HG03103 (cell line): ENCODE data around the gene PDE8B.

Experiments used
- ATAC-seq: cut with Tn5 transposase; IDR thresholded peaks from one replicate; pipeline ENCODE4 v1.9.1; 2021; ENCODE audit warnings: low read depth; ENCODE audit not compliant: unreplicated experiment

The PDE8B gene

DNA sequence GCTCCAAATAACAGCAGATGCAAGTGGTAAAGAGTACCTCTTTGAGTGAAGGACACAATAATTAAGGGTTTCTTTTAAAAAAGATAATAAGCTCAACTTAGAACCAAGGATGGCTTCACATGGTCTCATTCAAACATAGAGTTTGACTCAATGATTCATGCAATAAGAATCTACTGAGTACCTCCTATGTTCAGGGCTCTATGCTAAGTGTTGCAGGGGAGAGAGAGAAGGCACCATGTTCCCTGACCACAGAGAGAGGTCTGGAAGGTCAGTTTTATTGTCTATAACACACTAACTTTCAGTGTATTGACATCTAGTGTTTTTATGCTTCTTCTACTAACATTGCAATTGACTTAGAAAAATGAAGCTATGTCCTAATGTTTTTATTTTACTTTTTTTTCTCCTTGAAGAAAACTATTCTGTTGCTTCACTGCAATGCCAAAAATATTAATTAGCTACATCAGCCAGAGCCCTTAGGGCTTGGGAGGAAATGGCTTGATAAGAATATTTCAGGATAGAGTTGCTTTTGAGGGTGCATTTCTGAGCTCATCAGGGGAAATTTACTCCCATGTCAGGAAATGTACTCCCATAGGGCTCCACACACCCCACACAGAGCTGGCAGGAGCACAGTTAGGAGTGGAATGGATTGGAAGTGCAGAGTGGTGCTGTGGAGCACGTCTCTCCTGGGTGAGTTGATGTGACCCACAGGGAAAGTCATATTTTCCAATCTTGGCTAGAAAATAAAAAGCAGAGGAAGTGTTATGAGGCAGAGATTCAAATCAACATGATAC lies 106.6 kb downstream of the PDE8B start:
- ATAC-seq = no peak

DNA sequence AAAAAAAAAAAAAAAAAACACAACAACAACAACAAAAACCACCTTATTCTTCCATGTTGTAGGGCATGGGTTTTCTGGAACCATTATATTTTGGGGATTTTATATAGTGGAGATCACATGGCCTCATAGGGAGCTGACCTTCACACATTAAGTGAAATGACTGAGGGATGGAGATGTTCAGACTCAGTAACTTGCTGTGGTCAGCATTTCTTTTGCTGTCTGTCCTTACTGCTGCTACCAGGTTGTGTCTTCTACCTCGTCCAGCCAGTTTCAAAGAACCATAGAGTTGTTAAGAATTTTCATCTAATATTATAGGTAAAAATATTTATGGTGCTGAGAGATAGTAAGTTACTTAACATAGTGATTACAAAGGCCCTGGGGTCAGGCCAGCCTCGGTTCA lies 107.6 kb downstream of the PDE8B start:
- ATAC-seq = no peak

DNA sequence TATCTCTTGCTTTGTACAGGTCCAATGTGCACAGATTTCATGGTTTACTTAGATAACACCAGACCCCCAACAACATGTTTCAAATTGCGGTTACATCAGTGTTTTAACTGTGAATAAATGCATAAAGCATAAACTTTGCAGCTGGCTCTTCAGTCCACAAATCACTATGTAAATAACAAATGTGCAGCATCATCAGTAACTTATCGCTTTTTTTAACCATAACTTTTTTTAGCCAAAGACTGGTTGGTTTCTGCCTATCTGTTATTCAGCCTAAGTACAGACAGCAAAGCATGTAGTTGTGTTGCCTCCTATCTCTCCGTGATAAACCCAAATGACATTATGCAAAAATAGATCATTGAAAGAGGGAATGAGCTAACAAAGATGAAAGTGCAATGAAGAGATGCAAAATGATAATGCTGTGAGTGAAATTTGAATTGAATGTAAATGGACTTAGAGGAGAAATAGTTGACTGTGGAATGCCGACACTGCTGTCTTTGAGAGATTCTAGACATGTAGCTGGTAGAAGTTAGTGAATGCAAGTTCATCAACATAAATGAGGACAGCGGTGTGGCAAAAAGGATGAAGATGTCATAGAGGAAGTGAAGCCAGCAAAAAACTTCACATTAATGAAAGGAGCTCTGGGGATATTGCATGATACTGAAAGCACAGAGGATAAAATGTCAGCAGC lies 108.8 kb downstream of the PDE8B start:
- no peak for ATAC-seq

DNA sequence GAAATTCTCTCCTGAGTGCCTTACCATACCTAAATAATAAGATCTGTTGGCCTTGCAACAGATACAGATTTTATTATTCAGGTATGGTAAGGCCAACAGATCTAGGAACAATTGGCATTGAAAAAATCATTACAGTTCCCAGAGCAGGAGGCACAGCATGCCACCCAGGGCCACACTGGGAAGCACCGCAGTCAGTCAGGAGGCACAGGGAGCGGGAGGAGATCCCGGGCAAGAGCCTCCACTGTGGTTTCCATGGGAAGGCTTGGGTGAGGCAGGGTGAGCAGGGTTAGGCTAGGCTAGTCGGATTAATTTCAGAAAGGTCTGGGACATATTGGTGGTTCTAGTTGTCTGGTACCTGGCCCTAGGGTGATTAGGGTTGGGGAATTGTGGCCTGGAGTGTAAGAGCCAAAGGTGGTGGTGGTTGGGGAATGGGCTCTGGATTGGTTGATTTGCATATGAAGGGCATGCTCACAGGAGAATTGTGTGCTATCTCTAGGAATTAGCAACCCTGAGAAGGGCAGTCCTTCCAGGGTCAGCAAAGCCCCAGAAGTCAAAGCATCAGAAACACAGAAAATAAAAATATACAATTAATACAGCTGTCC lies 111.4 kb downstream of the PDE8B start:
- no peak for ATAC-seq

DNA sequence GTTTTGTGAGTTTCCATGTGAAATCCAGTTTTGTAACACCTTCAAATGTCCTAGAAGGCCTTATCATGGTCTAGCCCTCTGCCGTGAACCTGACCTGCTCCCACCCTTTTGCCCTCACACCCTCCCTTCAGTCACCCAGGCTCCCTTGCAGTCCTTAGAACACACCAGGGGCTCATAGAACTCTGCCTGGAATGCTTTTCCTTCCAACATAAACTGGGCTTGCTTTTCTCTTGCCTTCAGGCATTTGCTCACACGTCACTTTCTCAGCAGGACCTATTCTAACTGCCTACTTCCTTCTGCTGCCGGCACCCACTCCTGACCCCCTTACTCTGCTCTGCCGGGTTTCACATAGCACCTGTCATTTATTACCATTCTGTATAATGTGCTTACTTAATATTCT lies 111.9 kb downstream of the PDE8B start:
- no peak for ATAC-seq

DNA sequence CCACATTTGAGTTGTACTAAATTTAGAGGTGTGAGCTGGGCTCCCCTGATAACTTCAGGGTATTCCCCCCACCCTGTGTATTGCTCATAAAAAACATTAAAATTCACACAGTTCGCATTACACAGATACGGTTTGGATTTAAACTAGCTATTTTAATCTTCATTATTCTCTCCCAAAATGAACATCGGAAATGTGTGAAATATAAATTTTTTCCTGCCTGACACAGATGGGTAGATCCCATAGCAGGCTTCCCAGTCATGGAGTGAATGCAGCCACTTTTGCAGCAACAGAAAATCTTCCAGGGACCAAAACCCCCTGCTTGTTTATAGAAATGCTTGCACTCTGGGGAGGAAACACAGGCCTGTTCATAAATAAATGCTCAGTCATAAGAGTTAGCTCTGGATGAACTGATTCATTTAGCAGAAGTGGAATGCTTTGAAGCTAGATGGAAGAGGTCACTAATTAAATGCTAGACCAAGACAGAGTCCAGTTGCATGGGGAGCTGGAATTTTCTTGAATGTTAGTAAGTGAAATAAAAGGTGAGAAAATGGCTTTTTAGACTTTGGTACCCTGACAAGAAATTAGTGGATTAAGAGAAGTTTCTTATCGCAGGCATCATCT lies 115.6 kb downstream of the PDE8B start:
- no peak for ATAC-seq

DNA sequence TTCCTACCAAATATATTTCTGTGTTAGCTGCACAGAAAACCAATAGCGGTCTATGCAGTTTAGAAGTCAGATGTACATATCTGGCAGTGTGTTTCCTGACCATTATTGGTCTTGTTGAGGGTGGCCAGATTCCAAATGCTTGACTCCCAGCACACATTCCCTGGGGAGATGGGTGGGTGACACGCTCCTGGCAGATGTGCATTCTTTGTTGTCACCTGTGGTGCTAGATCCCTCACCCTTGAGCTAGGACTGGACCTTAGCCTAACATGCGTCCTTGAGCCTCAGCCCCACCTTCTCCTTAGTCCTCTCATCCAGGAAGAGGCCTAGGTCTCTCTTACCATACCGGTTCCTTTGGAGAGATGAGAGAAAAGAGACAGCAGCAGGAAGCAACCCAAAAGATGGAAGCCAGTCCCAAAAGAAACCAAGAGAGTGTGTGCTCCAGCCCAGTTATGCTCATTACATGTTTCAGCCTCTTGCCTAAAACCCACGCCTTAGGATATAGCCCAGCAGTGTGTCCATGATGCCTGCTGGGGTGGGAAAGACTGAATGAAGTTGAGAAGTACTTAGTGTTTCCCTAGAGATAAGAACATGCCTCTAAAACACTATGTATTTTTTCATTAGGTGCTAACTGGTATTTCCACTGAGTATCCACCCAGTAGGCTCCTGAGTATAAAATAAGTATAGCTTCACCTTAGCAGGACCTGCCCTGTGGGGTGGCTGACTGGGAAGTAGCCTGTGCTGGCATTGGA lies 116.7 kb downstream of the PDE8B start:
- no peak for ATAC-seq

DNA sequence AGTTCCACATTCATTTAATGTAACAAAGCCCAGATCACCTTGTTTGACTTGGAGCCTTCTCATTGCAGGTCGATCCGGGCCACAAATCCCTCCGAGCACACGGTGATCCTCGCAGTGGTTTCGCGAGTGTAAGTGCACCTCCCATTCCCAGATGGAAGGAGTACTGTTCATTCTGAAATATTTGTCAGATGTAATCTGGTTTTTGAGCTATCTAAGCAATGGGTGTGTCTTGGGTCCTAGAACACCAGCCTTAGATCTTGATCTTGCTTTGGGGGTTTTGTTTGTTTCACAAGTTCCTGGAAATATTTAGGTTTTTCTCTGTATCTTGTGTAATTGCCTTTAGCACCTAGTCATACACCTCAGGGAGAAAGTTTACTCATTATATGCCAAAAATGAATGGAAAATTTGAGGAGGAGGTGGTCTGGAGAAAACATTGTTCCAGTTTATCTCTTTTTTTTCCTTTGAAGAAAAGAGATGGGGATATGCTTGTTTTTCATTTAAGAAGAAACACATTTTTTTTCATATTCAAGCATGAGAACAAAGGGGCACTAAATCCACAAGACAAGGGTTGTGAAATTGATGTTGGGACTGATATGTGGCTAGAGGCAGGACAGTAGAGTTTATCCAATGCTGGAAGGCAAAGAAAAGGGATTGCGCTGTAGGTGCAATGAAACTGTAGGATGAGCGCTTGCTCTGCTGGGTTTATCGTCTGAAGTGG lies 118.6 kb downstream of the PDE8B start:
- no peak for ATAC-seq

DNA sequence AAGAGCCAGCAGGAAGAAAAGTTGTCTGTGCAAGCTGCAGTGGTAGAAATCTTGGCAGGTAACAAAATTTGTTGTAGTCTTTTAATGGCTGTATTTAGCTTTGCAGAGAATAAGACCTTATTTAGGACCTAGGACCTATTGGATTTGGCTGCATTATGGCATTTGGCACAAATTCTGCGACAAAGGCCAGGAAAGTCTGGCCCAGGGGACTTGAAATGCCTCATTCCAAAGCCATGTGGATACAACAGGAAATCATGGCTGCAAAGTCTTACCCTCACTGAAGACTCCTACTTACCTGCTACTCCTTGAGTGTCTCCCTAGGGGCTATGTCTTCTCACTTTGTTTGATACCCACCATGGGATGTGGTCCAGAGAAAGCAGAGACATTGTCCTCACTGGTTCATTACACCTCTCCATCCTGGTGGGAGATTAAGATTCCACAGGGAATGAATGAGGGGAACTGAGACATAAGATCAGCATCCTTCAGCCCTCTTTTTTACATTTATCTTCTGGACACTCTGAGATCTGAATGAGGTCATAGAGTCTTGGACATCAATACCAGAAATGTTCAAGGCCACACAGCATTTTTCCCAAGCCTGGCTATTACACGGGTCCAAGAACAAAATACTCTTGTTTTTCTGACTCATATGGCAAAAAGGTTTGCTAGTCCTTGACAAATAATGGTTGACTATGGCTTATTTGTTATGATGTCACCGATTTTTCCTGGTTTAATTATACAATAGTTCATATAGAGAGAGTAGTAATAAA lies 119.4 kb downstream of the PDE8B start:
- ATAC-seq = no peak

DNA sequence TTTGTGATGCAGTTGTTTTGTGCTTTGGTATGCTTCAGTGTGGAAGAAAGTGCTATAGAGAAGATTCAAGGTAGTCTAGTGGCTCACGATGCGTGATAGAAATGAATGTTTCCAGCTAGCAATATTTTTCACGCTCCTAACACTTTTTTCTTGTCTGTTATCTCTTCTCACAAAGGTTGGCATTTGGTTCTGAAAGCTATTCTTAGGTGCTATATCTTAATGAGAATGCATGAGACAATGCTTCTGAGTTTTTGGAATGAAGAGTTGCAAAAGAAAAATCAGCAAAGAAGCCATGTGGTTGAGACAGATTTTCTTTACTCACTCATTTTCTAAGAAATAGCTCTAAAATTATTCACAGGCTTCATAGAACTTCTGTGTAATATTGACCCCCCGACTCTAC lies 122.6 kb downstream of the PDE8B start:
- no peak for ATAC-seq

DNA sequence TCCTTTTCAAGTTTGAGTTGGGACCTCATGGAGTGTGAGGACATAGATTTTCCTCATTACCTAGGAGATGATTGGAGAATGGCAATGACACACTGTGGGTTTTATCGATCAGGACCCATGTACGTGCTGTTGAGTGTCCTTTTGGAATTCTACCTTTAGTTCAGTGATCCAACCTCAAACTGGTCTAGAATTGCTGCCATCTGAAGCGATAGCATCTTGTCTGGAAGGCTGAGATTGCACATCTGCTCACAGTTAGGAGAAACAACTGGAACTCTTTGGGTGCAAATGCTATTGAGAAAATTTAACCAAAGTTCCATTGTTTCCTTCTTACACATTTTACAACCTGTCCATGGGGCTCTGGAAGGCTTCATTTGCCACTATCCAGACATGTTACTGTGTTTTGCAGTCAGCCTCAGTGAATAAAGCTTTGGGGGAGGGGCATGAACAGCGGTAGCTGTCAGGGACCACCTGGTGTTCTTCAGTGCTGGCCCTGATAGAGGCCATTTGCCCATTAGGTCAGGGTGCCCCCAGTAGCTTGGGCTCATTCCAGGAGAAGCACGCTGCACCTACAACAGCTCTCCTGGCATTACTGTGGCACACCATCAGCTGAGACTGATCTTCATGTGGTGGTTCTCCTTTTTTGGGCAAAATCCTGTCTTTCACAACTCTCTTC lies 123.1 kb downstream of the PDE8B start:
- no peak for ATAC-seq

DNA sequence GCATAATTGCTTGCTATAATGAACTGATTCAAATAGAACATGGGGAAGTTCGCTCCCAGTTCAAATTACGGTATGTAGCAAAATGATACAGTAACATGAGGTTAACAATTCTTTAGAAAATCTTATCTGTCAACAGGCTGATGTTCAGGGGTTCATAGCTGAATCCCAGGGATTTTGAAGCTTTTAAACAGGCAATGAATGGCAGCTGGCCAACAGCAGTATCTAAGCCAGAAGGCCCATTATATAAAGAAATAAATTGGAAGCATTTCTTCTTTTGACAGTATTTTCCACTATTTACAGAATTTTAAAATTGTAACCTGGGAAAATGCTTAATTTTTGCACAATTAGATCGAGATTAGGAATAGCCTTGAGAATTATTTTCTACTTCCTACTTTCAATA lies 126.8 kb downstream of the PDE8B start:
- ATAC-seq = no peak

DNA sequence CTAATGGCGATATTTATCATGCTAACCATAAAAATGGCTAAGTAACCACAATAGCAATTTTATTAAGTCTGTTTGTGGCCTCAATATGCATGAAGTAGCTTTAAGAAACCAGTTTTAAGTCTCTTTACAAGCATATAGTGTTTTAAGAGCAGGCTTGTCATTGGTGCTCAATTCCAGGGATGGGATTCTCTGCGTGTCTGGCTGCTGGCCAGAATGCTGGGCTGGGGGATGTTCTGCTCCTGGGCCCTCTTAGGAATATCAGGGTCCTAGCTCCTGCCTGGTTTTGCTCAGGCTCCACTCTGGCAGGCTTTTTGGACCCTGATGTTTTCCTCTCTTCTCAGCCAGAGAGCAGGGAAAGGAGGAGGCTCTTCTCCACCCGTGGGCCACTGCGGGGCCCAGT lies 127.2 kb downstream of the PDE8B start:
- no peak for ATAC-seq

DNA sequence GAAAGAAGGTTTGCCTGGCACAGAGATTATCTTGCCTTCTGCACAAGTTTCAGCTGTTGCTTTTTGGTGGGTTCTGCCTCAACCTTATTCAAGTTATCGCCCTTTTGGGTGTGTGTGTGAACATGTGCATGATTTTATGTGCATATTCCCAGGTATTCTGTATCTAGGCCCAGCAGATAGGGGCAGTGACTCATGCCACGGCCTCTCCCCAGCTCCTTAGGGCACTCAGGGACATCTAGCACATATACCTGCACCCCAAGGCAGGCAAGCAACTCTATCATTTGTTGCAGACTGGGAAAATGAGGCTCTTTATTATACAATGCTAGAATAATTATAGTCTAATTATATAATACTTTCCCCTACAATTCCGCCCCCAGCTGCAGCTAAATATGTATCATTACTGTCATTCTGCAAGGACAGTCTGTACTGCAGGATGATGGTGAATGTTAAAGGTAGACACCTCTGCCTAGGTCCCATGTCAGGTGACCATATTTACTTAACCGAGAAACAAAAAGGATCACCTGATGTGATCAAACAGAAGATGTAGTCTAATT lies 128.9 kb downstream of the PDE8B start:
- ATAC-seq = no peak

DNA sequence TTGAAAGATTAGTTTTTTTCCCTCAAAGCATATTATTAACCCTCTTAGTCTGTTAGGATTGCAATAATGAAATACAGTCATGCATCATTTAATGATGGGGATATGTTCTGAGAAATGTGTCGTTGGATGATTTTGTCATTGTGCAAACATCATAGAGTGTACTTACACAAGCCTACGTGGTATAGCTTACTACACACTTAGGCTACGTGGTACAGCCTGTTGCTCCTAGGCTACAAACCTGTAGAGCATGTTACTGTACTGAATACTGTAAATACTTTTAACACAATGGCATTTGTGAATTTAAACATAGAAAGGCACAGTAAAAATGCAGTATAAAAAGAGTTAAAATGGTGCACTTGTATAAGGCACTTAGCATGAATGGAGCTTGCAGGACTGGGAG lies 132.7 kb downstream of the PDE8B start:
- no peak for ATAC-seq

DNA sequence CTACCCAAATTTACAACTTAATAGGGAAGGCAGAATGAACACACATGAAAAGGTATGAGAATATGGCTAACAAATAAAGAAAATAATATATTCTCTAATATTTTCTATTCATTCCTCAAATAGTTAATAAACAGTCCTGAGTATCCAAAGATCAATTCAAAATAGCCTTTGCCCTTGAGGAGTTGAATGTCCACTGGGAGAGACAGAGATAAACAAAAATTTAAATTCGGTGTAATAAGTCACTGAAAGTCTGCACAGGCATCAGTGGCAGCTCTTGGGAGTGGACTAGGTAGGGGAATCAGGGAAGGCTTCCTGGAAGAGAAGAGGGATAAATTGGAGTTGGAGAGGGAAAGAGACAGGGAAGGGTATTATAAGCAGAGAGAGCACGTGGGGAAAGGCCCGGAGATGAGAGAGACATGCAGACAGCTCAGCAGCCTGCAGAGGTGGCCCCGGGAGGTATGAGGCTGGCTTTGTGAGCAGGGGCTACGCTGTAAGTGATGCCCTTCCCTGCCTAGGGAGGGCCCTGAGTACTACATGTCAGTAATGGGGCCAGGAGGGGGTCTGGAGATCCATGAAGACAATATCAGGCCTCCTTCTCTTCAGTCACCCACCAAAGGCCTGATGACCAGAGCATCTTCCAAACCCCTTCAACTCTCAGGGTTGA lies 137.1 kb downstream of the PDE8B start:
- no peak for ATAC-seq

DNA sequence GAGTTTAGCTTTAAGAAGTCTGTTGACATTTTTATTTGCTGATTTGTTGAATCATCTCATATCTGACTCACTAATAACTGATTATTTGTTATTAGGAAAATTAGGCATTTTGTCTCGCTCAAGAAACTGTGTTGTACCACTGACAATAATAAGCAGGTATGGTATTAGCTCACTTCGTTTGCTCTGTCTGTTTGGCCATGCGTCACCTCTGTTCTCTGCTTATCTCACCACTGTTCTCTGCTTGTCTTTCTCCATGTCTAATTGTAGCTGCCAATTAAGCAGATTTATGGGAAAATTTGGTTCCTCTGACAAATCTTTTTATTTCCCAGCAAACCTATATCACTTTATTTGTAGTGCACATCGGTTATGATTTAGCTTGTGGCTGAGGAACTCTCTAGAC lies 142.8 kb downstream of the PDE8B start:
- ATAC-seq = no peak

DNA sequence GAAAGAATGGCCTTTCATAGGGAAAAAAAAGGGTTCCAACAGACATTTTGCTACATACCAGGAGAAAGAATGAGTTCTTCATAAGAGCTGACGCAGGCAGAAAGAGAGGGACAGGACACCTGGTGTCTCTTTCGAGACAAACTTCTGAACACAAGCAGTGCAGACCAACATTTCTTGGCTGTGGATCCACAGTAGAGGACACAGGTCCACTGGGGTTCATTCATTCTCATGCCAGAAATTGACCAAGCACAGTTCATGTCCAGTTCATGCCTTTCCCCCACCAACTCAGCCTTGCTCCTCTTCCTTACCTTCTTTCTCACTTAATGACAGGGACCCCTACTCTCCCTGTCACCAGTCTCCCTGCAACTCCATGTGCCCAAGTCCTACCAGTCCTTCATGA lies 144.0 kb downstream of the PDE8B start:
- ATAC-seq = no peak
